ENCODE results near the gene INAVA. TPM values are rescaled to one million over a fixed set of nuclear protein-coding genes. Genes with fewer than 3 reads are reported as not detected.
"Not testable (repeated sequence)": the region's sequence is repeated elsewhere in the genome, so short reads cannot be mapped to it uniquely, and the experiment has no call there.

INAVA gene
- total RNA-seq, 2 donors from 2014 or later = 59.5 to 61.5 TPM

- H3K4me1 ChIP-seq (ENCODE audit: control insufficient read depth, insufficient read depth, low read length) = no peaks in the 10 kb centered on the region
- H3K9me3 ChIP-seq (ENCODE audit: control insufficient read depth, low read length) = no peaks in the 10 kb centered on the region
- Mint-ChIP-seq H3K27ac (no peak overlapping the region), H3K9me3 (no peaks in the 10 kb centered on the region), H3K36me3 (ENCODE audit: low read depth) (no peaks in the 10 kb centered on the region), H3K4me1 (no peaks in the 10 kb centered on the region), H3K4me3 (no peak overlapping the region), H3K27me3 (ENCODE audit: insufficient read depth) (no peaks in the 10 kb centered on the region)
- no peak overlapping the region for H3K9ac ChIP-seq (ENCODE audit: extremely low read depth, low read length, poor library complexity, severe bottlenecking)
- WGBS, 2 experiments (ENCODE audit: insufficient coverage in 1 of 2, insufficient read length in 1 of 2) = 94 to 100% methylated on average over 1 to 4 of the region's 4 CpGs
- peak; percentile 10 for DNase-seq
- H3K27ac ChIP-seq (ENCODE audit: low read depth, low read length) = no peak overlapping the region
- no peak overlapping the region for H3K4me3 ChIP-seq (ENCODE audit: low read length)
- H3K27me3 ChIP-seq (ENCODE audit: control insufficient read depth, insufficient read depth, low read length, poor library complexity, severe bottlenecking) = no peaks in the 10 kb centered on the region
- H3K36me3 ChIP-seq (ENCODE audit: control insufficient read depth, insufficient read depth, low read length) = no peaks in the 10 kb centered on the region
- TF ChIP-seq CTCF (conservative IDR thresholded peaks at IDR 0.05) = no peak
Measured at GRCh38 chr1:200925831-200926230, 31.1 kb downstream of the INAVA start.

- no peak for TF ChIP-seq CTCF (conservative IDR thresholded peaks at IDR 0.05)
- no peaks in the 10 kb centered on the region for H3K27me3 ChIP-seq (ENCODE audit: control insufficient read depth, insufficient read depth, low read length, poor library complexity, severe bottlenecking)
- no peaks in the 10 kb centered on the region for H3K4me1 Mint-ChIP-seq
- H3K9ac ChIP-seq (ENCODE audit: extremely low read depth, low read length, poor library complexity, severe bottlenecking) = no peak overlapping the region
- no peak overlapping the region for H3K27ac Mint-ChIP-seq
- 83 to 88% methylated on average over 2 to 4 of the region's 4 CpGs for WGBS, 2 experiments (ENCODE audit: insufficient coverage in 1 of 2, insufficient read length in 1 of 2)
- H3K27me3 Mint-ChIP-seq (ENCODE audit: insufficient read depth) = no peaks in the 10 kb centered on the region
- H3K36me3 Mint-ChIP-seq (ENCODE audit: low read depth) = no peaks in the 10 kb centered on the region
- no peak overlapping the region for H3K4me3 ChIP-seq (ENCODE audit: low read length)
- DNase-seq = peak; percentile 21
- no peak overlapping the region for H3K27ac ChIP-seq (ENCODE audit: low read depth, low read length)
- no peaks in the 10 kb centered on the region for H3K36me3 ChIP-seq (ENCODE audit: control insufficient read depth, insufficient read depth, low read length)
- H3K4me3 Mint-ChIP-seq = no peak overlapping the region
- no peaks in the 10 kb centered on the region for H3K4me1 ChIP-seq (ENCODE audit: control insufficient read depth, insufficient read depth, low read length)
- no peaks in the 10 kb centered on the region for H3K9me3 ChIP-seq (ENCODE audit: control insufficient read depth, low read length)
- H3K9me3 Mint-ChIP-seq = no peaks in the 10 kb centered on the region
Measured at GRCh38 chr1:200929530-200930278, 35.0 kb downstream of the INAVA start.

- H3K4me1 Mint-ChIP-seq, H3K27ac Mint-ChIP-seq: not testable (repeated sequence)
- WGBS, 2 experiments (ENCODE audit: insufficient coverage in 1 of 2, insufficient read length in 1 of 2) = 86 to 91% methylated on average over 3 to 8 of the region's 8 CpGs
Measured at GRCh38 chr1:200930285-200930684, 35.6 kb downstream of the INAVA start.

More at GRCh38 chr1:200930285-200930684, 35.6 kb downstream of the INAVA start:
- not testable (repeated sequence) for H3K9ac ChIP-seq (ENCODE audit: extremely low read depth, low read length, poor library complexity, severe bottlenecking); H3K27me3 ChIP-seq (ENCODE audit: control insufficient read depth, insufficient read depth, low read length, poor library complexity, severe bottlenecking); H3K4me3 Mint-ChIP-seq; H3K9me3 ChIP-seq (ENCODE audit: control insufficient read depth, low read length); H3K4me3 ChIP-seq (ENCODE audit: low read length); H3K36me3 Mint-ChIP-seq (ENCODE audit: low read depth); H3K27me3 Mint-ChIP-seq (ENCODE audit: insufficient read depth); H3K4me1 ChIP-seq (ENCODE audit: control insufficient read depth, insufficient read depth, low read length); H3K27ac ChIP-seq (ENCODE audit: low read depth, low read length); H3K36me3 ChIP-seq (ENCODE audit: control insufficient read depth, insufficient read depth, low read length); H3K9me3 Mint-ChIP-seq
- DNase-seq = peak; percentile 10

Data from endodermal cell (in vitro differentiated cells).